GM19324 (cell line): Measurements from ENCODE around the gene MGRN1.

ENCODE experiments used
- ATAC-seq: cut with Tn5 transposase; IDR thresholded peaks from one replicate; pipeline ENCODE4 v1.9.1; 2021; ENCODE audit warnings: mild to moderate bottlenecking, moderate library complexity; ENCODE audit not compliant: unreplicated experiment, low FRiP score

Gene MGRN1

GRCh38 chr16:4695473-4696171 lies 71.0 kb downstream of the MGRN1 start:
- no peak for ATAC-seq

DNA sequence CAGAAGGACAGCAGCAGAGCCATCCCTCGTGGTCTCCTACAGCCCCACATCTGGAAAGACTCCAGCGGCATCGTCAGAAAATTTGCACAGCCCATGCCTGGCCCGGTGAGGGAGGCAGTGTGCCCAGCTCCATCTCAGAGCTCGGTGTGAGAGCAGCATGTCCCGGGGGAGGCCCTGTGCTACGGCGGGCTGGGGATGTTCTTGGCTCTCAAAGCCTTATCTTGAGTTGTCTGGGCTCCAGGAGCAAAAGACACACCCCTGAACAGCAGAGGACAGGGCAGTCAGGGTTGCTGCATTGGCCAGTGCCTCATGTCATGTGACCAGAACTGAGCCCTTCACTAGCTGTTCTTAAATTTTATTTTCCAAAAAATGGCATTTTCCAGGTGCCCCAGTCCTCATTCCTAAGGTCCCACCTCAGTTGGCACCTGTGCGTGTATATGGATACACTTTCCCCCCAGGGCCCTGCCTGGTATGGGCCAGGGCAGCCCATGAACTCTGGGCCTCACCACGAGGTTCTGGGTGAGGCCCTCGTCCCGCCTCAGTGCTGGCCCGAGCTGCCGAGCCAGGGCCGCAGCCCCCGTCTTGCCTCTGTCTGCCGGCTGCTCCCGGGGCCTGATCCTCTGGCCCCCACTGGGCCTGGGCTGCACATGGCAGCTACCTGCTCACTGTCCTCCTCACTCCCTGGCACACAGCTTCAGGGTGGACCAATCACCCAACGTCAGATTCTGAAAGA lies 71.7 kb downstream of the MGRN1 start:
- ATAC-seq: no peak

DNA sequence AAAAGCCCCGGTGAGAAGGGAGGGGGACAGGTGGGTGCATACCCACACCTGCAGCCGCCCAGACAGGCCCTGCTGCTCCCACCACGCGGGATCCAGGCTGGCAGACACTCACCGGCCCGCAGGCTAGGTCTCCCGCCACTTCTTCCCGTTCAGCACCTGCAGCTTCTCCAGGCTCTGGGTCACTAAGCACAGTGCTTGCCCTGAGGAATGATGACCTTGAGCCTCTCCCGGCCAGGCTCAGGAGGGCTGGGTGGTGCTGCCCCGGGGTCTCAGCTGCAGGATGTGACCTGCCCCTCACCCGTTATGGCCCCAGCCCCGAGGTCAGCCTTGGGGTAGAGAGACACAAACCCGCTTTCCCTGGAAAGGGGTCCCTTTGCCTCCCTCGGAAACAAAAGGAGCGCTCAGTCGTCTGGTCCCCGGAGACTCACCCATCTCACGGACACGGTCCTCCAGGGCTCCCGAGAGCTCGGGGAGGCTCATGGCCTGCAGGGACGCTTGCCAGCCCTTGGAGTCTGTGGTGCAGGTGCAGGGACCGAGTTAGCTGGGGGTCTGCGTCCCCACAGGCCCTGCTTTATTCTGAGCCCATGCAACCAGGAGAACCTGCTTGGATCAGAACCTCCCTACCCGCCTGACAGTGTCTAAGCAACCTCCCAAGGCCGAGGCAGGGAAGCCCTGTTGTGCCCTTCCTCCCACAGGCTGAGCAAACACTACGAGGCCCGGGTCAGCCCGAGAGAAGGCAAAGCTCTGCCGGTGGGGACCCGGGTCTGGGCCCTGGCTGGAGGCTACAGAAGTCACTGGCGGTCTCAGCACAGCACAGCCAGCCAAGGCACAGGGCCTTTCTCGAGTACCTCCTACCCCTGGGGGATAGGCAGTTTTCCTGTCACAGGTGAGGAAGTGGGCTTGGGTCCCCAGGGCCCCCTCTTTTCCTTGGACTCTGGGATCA lies 72.5 kb downstream of the MGRN1 start:
- ATAC-seq: no peak

DNA sequence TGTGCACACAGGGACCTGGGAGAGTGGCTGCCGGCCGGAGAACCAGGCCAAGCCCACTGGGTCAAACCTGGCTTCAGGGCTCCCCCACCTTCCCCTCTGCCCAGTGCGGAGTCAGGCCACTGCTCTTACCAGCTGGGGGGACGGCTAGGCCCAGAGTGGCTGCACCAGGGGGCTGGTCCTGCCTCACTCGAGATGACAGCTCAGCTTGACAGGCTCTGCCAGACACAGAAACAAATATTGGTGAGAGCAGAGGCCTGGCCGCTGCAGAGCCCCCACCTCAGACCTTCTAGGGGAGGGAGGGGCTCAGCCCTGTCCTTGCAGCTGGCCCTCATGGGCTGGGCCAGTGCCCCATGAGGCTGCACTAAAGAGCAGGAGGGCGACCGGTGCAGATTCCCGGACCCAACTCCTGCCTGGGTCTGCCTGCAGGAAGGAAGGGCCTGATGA lies 73.2 kb downstream of the MGRN1 start:
- no peak for ATAC-seq

DNA sequence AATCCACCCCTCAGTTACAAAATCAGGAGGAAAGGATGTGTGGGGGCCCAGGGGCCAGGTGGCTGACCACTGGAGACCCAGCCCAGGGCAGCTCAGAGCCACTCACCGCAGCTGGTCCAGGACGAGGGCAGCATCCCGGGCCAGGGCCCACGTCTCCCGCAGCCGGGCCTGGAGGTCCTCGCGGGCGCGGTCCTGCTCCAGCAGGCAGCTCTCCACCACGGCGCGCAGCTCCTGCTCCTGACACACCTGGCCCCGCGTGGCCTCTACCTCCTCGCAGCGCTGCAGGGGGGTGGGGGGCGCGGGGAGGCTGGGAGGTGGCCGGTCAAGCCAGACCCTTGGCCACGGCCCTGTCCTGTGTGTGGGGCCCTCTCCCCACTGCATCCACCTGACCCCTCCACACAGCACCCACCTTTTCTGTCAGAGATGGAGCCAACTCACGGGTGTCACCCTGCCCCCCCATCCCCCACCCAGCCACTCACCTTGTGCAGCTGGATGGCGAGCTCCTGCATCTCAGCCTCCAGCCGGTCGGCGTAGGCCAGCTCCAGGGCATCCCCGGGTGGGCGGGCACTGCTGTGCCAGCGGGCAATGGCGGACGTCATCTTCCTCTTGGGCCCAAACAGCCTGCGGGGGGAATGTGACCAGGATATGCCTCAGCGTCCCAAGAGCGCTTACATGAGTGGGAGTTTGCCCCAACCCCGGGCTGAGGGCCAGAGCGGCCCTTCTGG lies 73.9 kb downstream of the MGRN1 start:
- ATAC-seq: no peak

- ATAC-seq: no peak
Measured at GRCh38 chr16:4699046-4699556, 74.5 kb downstream of the MGRN1 start.

DNA sequence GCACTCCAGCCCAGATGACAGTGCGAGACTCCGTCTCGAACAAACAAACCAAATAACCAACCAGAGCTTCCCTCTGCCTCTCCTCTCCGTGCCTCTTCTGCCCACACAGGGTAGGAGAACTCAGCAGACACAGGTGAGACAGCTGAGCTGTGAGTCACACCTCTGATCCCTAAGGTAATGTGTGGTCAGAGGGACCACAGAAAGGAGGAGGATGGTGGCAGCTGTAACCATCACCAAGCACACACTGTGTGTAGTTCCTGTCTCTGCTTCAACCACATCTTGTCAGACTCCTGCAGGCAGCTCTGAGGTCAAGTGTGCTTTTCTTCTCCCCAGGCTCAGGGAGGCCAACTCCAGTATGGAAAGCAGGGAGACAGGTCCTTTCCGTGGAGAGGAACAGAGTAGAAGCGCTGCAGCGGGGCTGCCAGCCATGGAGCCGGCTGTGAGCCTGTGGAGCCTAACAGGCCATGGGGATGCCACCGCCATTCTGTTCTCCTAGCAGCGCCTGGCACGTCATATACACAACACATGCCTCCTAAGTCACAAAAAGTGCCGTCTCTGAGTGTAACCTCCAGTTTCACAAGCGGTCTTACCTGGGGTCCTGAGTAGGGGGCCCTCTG lies 75.9 kb downstream of the MGRN1 start:
- no peak for ATAC-seq

DNA sequence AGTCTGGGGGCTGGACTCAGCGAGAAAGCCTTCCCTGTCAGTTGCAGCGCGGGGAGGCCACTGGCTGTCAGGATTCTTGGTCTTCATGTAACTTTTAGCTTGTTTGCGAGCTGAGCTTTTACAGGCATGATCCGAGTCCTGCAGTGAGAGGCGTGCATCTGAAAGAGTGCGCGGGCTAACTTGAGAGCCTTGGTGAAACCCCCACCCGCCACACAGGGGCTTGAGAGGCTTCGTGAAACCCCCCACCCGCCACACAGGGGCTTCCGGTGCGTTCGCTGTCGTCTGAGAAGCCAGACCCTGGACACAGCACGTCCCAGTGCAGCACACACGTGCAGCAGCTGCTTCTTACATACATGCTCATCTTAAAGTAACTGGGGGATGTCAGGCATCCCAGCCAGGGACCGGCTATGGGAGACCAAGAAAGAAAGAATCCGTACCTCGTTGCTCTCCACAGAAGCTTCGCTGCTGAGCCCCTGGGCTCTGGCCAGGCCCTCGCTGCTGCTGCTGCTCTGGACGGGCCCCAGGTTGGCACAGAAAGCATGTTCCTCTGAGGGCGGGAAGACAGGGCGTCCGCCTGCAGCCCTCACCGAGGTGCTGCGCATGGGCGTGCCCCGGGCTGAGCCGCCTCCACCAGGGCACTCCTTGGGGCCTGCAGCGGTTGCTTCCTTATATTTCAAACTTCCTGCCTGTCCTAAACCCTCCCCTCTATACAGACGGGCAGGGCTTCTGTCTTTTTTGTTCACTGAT lies 76.5 kb downstream of the MGRN1 start:
- ATAC-seq: no peak

GRCh38 chr16:4701791-4702465 lies 77.3 kb downstream of the MGRN1 start:
- no peak for ATAC-seq

GRCh38 chr16:4702466-4702808 lies 77.8 kb downstream of the MGRN1 start:
- ATAC-seq: no peak

DNA sequence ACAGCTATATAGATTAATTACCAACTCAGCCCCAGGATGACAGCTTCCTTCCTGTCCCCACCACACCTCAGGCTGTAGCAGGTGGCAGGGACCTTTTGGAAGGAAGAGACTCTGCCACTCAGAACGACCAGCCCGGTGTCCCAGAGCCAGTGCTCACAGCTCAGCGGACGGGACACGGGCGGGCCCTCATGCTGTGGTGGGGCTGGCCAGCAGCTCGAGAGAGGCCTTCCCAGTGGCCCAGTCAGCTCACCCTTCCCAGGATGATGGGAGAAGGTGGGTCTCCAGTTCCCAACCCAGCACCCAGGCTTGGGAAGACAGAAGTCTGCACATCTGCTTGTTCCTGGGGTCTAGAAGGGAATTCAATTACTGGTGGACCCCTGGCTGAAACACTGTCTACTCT lies 79.3 kb downstream of the MGRN1 start:
- ATAC-seq: no peak

- no peak for ATAC-seq
Measured at GRCh38 chr16:4704491-4704890, 79.9 kb downstream of the MGRN1 start.

- no peak for ATAC-seq
Measured at GRCh38 chr16:4704913-4705312, 80.3 kb downstream of the MGRN1 start.

GRCh38 chr16:4706871-4707270 lies 82.2 kb downstream of the MGRN1 start:
- ATAC-seq: no peak

DNA sequence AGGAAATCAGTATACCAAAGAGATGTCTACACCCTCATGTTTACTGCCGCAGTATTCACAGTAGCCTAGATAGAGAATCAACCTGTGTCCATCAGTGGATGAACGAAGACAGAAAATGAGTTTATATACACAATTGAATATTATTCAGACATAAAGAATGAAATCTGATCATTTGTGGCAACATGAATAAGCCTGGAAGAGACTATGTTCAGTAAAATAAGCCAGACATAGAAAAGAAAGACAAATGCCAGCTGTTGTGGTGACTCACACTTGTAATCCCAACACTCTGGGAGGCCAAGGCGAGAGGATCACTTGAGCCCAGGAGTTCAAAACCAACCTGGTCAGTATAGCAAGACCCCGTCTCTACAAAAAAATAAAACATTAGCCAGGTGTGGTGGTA lies 84.9 kb downstream of the MGRN1 start:
- no peak for ATAC-seq

- no peak for ATAC-seq
Measured at GRCh38 chr16:4713663-4714501, 89.3 kb downstream of the MGRN1 start.

GRCh38 chr16:4714996-4715395 lies 90.4 kb downstream of the MGRN1 start:
- ATAC-seq: no peak

- ATAC-seq: no peak
Measured at GRCh38 chr16:4718466-4718865, 93.8 kb downstream of the MGRN1 start.
